Stimulated activated CD8-positive, alpha-beta memory T cell treated with anti-CD3 and anti-CD28 coated beads, Interleukin-7, amount 100 ng/mL, for 4 hours (primary cell): ENCODE results near the gene FBXL15.

Experiments
- DNase-seq, 2 donors: peaks; one replicate each; pipeline ENCODE4 v3.0.0-alpha.2; 2020; ENCODE audit warnings: low read depth in 2 of 2

Gene FBXL15

GRCh38 chr10:102411341-102412255, 9.0 kb upstream of the FBXL15 start:
- DNase-seq: no peak

DNA sequence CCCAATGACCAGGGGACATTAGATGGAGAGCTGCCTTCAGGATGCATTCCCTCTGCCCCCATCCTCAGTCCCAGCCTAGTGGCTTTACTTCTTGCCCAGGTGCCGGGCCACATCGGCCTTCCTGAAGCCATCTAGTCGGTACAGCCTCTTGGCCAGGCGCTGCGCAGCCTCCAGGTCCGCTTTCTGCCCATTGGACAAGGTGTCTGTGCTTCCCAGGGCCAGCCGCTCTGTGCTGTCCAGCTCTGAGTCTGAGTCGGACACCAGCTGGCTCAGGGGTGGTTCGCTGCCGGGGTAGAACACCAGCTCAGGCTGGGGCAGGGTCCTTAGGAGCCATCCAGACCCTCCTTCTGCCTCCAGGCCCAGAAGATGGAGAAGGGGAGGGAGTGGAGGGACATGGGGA, 8.3 kb upstream of the FBXL15 start:
- DNase-seq: no peak

DNA sequence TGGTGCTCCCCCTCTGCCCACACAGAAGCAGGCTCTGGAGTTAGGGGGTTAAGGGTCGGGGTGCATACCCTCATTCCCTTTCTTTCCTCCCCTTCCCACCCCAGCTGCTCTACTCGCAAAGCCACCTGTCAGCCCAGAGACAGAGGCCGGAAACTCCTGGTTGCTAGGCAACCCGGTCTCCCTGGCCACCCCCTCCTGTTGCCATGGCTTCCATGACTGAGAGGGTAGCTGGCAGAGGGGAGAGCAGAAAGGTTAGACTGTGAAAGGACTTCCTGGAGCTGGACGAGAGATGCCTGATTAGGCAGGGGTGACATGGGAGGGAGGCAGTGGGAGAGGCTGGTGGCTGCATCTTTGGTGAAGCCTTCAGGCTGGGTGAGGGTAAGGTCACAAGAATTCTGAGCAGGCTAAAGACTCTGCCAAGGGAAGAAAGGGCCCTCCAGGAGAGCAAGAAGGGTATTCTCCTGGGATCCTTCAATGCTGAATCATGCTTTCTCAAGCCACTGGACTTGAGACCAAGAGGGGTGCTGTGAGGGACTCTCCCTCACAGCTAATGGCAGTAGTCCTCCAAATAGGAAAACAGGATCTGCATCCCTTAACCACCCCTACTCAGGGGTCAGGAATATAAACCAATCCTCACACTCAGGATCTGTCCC, 7.5 kb upstream of the FBXL15 start:
- no peak for DNase-seq

GRCh38 chr10:102413806-102414561, 6.7 kb upstream of the FBXL15 start:
- no peak for DNase-seq

GRCh38 chr10:102414749-102415148, 5.9 kb upstream of the FBXL15 start:
- no peak for DNase-seq

DNA sequence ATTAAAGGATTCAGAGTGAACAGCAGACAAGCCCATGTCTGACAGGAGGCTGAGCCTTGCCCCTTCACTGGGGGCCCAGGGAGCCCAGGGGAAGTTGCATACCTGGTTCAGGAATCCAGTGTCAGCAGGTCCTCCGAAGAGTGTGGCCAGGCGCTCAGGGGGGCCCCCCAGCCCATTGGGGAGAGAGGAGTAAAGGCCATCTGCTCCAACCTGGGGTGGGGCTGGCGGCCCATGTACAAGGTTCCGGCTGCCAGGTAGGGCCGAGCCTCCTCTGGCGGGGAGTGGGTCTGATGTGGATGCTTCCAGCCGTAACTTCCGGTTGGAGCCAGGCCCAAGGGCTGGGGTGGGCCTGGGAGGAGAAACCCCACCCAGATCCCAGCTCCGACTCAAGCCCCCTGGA, 4.4 kb upstream of the FBXL15 start:
- no peak for DNase-seq

DNA sequence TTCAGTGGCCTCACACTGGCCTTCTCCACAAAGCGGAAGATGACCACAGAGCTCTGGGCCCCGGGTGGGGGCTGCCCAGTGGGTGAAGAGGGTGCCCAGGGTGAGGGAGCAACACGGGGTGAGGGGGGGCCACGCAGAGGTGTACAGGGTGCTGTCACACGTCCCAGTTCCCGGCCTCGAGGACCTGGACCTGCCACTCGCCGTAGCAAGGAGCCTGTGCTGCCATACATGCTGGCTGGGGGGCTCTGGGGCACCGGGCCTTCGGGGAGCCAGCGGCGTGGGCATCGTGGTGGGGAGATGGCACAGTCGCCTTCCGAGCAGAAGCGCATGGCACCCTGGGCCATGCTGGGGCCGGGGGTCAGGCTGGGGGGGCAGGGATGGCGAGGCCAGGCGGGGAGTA, 3.9 kb upstream of the FBXL15 start:
- no peak for DNase-seq

DNA sequence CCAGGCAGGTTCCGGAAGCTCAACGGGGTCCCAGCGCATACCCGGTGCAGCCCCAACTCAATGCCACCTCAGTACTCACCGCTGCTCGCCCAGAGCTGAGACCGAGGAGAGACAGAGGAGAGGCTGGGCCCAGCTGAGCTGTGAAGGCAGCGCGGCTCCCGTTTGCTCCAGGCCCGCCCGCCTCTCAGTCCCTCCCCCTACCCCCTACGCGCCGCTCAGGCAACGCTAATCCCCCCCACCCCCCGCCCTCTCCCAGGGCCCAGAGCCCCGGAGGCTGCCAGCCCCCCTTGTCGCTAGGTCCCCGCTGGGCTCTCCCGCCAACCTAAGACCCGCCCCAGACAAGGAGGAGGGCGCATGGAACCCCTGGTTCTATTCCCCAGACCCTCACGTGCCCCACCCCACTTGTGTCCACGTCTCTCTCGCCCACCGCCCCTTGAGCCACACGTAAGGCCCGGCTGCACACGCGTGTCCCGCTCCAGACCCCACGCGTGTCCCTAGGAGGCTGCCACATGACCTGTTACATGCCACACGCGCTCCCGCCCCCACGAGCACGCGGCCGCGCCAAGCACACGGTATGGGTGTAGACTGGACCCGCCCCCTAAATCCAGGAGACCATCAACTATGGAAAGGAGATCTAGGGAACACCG, 1.9 kb upstream of the FBXL15 start, which contains the start of gene PSD:
Gene PSD, minus strand, starts transcription at position 164 of the 647 bp plus-strand sequence. CDS start 1,747 bp downstream, outside the sequence.
- no peak for DNase-seq

- peak; percentile 34 to 58 for DNase-seq
These were observed 1.1 kb upstream of the FBXL15 start for GRCh38 chr10:102419269-102420180.

- DNase-seq: no peak
These were observed 389 bp upstream of the FBXL15 start for GRCh38 chr10:102420181-102420713.

DNA sequence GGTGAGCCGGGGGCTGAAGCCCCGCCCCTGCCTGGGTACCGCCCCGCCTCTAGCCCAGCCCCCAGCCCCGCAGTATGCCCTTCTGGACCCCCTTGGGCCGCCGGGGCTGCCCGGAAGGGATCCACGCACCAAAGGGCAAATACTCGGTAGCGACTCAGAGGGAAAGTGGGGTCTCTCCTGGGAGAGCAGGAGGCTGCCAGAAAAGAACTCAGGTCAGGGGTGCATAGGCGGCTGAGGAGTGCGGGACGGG, 796 bp downstream of the FBXL15 start:
- no peak for DNase-seq

- DNase-seq: no peak
These were observed 1.3 kb downstream of the FBXL15 start for GRCh38 chr10:102421757-102422512.

DNA sequence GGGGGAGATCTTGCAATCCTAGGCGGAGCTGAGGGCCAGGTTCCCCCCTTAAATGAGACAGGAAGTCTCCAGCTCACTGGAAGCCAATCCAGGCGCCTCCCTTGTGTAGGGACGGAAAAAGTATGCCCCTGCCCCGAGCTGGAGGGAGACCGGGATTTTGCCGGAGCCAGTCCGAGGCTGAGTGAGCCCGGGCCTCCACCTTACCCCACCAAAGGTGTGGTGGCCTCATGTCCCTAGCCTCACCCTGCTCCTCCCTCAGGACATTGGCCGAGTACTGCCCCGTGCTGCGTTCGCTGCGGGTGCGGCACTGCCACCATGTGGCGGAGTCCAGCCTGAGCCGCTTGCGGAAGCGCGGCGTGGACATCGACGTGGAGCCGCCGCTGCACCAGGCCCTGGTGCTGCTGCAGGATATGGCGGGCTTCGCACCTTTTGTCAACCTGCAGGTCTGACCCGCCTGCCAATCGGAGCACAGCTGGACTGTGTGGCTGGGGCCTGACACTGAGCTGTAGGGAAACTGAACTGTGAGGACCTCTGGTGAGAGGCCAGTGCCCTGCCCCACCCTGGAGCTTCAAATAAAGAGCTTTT, 2.0 kb downstream of the FBXL15 start:
- no peak for DNase-seq

DNA sequence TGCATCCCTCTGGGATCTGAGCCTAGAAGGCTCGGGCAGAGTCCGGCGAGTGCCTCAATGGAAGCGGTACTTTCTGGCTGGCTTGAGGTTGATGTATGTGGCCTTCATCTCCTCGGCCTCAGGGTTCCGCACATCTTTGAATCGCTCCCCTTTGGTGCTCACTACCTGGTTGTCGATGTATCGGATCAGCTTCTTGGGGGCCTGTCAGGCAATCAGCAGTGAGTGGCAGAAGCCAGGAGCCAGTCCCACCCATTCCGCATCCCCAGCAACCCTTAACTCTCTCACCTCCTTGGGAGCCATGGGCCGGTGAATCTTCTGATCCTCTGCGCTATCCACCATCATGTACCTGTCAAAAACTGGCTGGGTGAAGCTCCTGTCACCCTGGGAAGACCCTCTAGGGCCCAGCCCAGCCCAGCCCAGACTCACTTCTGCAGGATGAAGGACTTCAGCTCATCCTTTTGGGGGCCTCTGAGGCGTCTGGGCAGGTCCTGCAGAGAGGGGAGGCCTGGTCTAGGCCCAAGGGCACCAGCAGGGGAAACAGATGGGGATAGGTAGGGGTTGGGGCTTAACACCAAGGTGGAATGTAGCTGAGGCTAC, 2.8 kb downstream of the FBXL15 start:
- DNase-seq: no peak

DNA sequence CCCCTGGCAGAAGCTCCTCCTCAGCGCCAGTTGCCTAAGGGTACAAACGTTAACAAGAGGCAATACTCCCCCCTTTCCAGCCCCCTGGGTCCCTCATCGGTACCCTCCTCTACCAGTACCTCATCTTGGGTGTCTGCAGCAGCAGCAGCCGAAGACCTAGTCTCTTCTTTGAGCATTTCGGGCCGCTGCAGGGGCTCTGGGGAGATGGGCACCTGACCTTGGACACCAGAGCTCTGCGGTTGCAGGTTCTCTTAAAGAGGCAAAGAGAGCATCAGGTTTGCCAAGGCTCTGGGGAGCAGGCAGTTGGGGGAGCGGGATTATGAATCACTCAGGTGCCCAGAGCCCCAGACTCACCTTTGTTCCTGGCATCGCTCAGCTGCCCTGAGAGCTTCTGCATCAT, 3.5 kb downstream of the FBXL15 start:
- DNase-seq: no peak

DNA sequence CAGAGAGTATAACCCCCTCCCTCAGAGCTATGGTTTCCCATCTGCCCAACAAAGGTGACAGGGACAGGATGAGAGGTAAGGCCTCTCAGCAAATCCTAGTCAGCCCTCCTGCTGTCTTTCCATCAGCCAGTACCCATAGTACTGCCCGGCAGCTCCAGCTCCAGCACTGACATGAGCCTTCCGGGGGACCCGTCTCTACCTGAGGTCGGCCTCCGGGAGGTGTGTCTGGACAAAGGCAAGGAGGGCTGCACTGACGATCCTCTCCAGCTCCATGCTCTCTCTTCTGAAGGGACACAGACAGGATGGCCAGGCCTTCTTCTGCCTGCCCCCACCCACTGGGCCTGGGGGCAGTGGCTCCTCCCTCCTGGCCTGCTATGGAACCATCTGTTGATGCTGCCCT, 4.3 kb downstream of the FBXL15 start:
- no peak for DNase-seq

GRCh38 chr10:102425444-102425843, 4.8 kb downstream of the FBXL15 start:
- no peak for DNase-seq

- no peak for DNase-seq
These were observed 6.2 kb downstream of the FBXL15 start for GRCh38 chr10:102426803-102427287.

DNA sequence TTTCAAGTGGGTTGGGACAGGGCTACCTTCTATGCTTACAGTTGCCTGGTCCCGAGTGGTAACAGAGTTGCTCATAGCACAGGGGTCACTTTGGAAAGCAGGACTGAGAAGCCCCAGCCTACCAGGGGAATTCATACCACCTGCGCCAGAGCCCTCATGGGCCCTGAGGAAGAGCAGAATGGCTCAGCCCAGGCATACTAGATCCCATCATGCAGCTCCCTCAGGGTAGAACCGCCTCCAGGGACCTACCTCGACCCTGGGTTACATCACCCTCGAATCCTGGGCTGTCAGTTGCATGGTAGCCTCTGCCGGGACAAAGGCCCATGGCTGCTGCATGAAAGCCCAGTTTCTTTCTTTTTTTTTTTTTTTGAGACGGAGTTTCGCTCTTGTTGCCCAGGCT, 8.8 kb downstream of the FBXL15 start:
- no peak for DNase-seq
